Loucy (cell line): Measurements from ENCODE around the gene PIEZO1.

Source experiments
- CTCF ChIP-seq: fragments of 200-600 bp; sonication (generic); conservative IDR thresholded peaks from 2 replicates; pipeline ENCODE4 v1.5.1; 2014; ENCODE audit warnings: mild to moderate bottlenecking, antibody characterized with exemption, low read length
- EZH2phosphoT487 ChIP-seq: fragments of 200-600 bp; IDR thresholded peaks from 2 replicates; pipeline ENCODE4 v1.6.1; 2018; ENCODE audit warnings: antibody characterized with exemption, mild to moderate bottlenecking, moderate library complexity, borderline replicate concordance

DNA sequence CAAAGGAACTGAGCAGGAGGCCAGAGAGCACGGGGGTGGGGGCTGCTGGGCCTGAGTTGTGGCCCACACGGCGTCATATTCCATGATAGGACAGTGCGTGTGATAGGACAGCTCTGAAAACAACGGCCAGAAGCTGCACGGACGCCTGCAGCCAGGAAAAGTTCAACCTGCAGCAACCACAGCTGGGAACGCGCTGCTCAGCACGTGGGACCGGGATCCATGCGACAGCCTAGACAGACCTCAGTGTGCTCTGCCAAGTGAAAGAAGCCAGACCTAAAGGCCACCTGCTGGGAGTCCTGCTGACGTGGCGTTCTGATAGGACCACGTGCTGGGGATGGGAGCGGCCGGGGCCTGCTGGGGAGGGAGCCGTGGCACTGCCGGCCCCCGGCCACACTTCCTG lies 57.1 kb downstream of the PIEZO1 start:
- TF ChIP-seq CTCF (no peak), EZH2phosphoT487 (no peak)
